GM12872 (cell line): ENCODE measurements around the gene ZNF385A.

Experiments
- CTCF ChIP-seq: IDR thresholded peaks from 3 replicates; pipeline ENCODE4 v1.5.1; 2011; ENCODE audit warnings: low read depth, mild to moderate bottlenecking, low read length, moderate library complexity; ENCODE audit not compliant: insufficient read depth

Gene ZNF385A

GRCh38 chr12:54329759-54330158 is 54.8 kb downstream of the ZNF385A start:
- no peak for TF ChIP-seq CTCF

GRCh38 chr12:54328595-54329337 is 55.8 kb downstream of the ZNF385A start:
- no peak for TF ChIP-seq CTCF

- peak; percentile 85 for TF ChIP-seq CTCF
Measured at GRCh38 chr12:54324617-54325441, 59.7 kb downstream of the ZNF385A start, which contains the start of gene COPZ1. TSS of gene COPZ1 (plus strand) at chr12:54325131. CDS start at chr12:54325164, 33 bp downstream.

- TF ChIP-seq CTCF: no peak
Measured at GRCh38 chr12:54321363-54321762, 63.2 kb downstream of the ZNF385A start.
